AG09309 (cell line): ENCODE data around the gene HAUS5.

Experiments used
- DNase-seq: peaks from one replicate; pipeline ENCODE4 v3.0.0-alpha.2; 2010; ENCODE audit warnings: low read depth
- H3K4me3 ChIP-seq: 2 replicates; pipeline ENCODE4 v1.5.1; 2011; ENCODE audit warnings: mild to moderate bottlenecking, low read depth, low read length, moderate library complexity; ENCODE audit not compliant: control insufficient read depth
- CTCF ChIP-seq: IDR thresholded peaks from 2 replicates; pipeline ENCODE4 v1.5.1; 2011; ENCODE audit warnings: mild to moderate bottlenecking, low read depth, low read length, inconsistent platforms; ENCODE audit not compliant: insufficient read depth, control insufficient read depth; ENCODE audit errors: missing control alignments

HAUS5 gene

DNA sequence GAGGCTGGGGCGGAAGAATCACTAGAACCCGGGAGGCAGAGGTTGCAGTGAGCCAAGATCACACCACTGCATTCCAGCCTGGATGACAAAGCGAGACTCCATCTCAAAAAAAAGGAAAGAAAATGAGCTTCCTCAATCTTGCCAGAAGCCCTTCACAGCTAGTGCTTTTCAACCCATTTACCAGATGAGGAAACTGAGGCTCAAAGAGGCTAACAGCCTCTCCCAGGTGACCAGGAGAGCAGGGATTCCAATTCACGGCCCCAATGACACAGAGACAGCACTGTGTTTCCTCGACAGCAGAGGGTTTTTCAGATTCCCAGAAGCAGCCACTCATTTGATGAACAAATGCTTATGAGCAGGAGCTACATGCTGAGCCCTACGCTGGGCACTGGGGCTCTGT, 57.0 kb downstream of the HAUS5 start:
- H3K4me3 ChIP-seq: no peak overlapping the region
- no peak for TF ChIP-seq CTCF
- DNase-seq: no peak

- TF ChIP-seq CTCF: no peak
- DNase-seq: no peak
- H3K4me3 ChIP-seq: no peak overlapping the region
Observed at GRCh38 chr19:35669974-35670373, 57.4 kb downstream of the HAUS5 start.

- TF ChIP-seq CTCF: no peak
- no peak overlapping the region for H3K4me3 ChIP-seq
- DNase-seq: no peak
Observed at GRCh38 chr19:35670686-35671085, 58.2 kb downstream of the HAUS5 start.

GRCh38 chr19:35671818-35672217, 59.3 kb downstream of the HAUS5 start:
- no peak overlapping the region for H3K4me3 ChIP-seq
- no peak for DNase-seq
- TF ChIP-seq CTCF: no peak

DNA sequence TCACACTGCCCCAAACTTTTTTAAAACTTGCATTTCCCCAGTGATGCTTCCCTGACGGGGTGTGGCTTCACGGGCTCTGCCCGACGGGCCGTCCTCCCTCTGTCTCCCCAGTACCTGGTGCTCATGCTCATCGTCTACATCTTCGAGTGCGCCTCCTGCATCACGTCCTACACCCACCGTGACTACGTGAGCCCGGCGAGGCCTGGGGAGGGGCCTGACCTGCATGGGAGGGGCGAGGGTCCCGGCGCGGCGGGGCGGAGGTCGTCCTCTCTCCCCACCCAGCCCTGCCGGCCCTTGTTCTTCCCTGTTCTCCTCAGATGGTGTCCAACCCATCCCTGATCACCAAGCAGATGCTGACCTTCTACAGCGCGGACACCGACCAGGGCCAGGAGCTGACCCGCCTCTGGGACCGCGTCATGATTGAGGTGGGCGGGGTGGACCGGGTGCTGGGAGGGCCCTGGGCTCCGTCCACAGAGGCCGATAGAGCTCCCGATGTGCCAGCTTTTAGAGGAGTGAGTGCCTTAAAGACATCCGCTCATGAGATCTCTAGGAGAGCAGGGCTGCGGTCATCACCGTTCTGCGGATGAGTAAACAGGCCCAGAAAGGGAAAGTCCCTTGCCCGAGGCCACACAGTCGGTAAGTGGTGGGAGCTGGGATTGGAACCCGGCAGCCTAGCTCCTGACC, 60.7 kb downstream of the HAUS5 start:
- peak; percentile 5 for DNase-seq
- H3K4me3 ChIP-seq: peak overlapping the region; percentile 48
- TF ChIP-seq CTCF: no peak
